Neural cell (in vitro differentiated cells): ENCODE results near the gene TRAF2. TPM values are rescaled to one million over a fixed set of nuclear protein-coding genes. Genes with fewer than 3 reads are reported as not detected.

ENCODE experiments used
- H2AFZ ChIP-seq: fragments of 200-600, 300-800 bp; sonication (generic), shearing (Covaris generic); 2 replicates; pipeline ENCODE4 v1.6.0; 2014; ENCODE audit warnings: low read depth, mild to moderate bottlenecking, antibody characterized with exemption, low read length, moderate library complexity
- H3F3A ChIP-seq: fragments of 200-600 bp; shearing (Covaris generic); 2 replicates; pipeline ENCODE4 v1.6.1; 2016; ENCODE audit warnings: mild to moderate bottlenecking, moderate library complexity, mixed read lengths, antibody characterized with exemption, low read length; ENCODE audit not compliant: insufficient read depth, poor library complexity, severe bottlenecking
- H3K27ac ChIP-seq: fragments of 200-600, 300-800 bp; sonication (generic), shearing (Covaris generic); 2 replicates; pipeline ENCODE4 v1.5.1; 2014; ENCODE audit warnings: mild to moderate bottlenecking, low read length, moderate library complexity
- H3K27me3 ChIP-seq: fragments of 300-800, 200-600 bp; sonication (generic), shearing (Covaris generic); 2 replicates; pipeline ENCODE4 v1.6.0; 2014; ENCODE audit warnings: mild to moderate bottlenecking, low read depth, low read length, moderate library complexity; ENCODE audit not compliant: insufficient read depth
- H3K36me3 ChIP-seq: fragments of 300-800, 200-600 bp; sonication (generic), shearing (Covaris generic); 2 replicates; pipeline ENCODE4 v1.5.1; 2014; ENCODE audit warnings: mild to moderate bottlenecking, antibody characterized with exemption, low read length, moderate library complexity; ENCODE audit not compliant: insufficient read depth
- H3K4me2 ChIP-seq: fragments of 300-800, 200-600 bp; sonication (generic), shearing (Covaris generic); 2 replicates; pipeline ENCODE4 v1.6.0; 2014; ENCODE audit warnings: mild to moderate bottlenecking, low read length
- H3K4me3 ChIP-seq: fragments of 300-800, 200-600 bp; sonication (generic), shearing (Covaris generic); 2 replicates; pipeline ENCODE4 v1.5.1; 2014; ENCODE audit warnings: mild to moderate bottlenecking, low read length, moderate library complexity
- H3K79me2 ChIP-seq: fragments of 200-600 bp; shearing (Covaris generic); replicated peaks from 2 replicates; pipeline ENCODE4 v1.6.0; 2014; ENCODE audit warnings: mild to moderate bottlenecking, low read length, moderate library complexity; ENCODE audit not compliant: insufficient read depth
- H3K9ac ChIP-seq: fragments of 300-800, 200-600 bp; sonication (generic), shearing (Covaris generic); 2 replicates; pipeline ENCODE4 v1.6.1; 2016; ENCODE audit warnings: mild to moderate bottlenecking, low read length, mixed read lengths
- H3K9me2 ChIP-seq: fragments of 200-600 bp; shearing (Covaris generic); 2 replicates; pipeline ENCODE4 v1.6.1; 2016; ENCODE audit warnings: mild to moderate bottlenecking, low read length, mixed read lengths; ENCODE audit not compliant: insufficient read depth
- H3K9me3 ChIP-seq: fragments of 200-600, 300-800 bp; sonication (generic), shearing (Covaris generic); 2 replicates; pipeline ENCODE4 v1.6.1; 2016; ENCODE audit warnings: mild to moderate bottlenecking, mixed run types, low read length, moderate library complexity, mixed read lengths
- H4K20me1 ChIP-seq: fragments of 200-600 bp; shearing (Covaris generic); 2 replicates; pipeline ENCODE4 v1.6.1; 2016; ENCODE audit warnings: mild to moderate bottlenecking, mixed run types; ENCODE audit not compliant: insufficient read depth
- EP300 ChIP-seq: fragments of 450-650 bp; conservative IDR thresholded peaks from 2 replicates; pipeline ENCODE4 v1.6.1; 2014; ENCODE audit warnings: antibody characterized with exemption, mild to moderate bottlenecking, moderate library complexity; ENCODE audit not compliant: poor library complexity, severe bottlenecking
- EZH2 ChIP-seq: fragments of 200-600, 300-800 bp; shearing (Covaris generic), sonication (generic); IDR thresholded peaks from 2 replicates; pipeline ENCODE4 v1.6.1; 2014; ENCODE audit warnings: antibody characterized with exemption, low read length, borderline replicate concordance, mild to moderate bottlenecking; ENCODE audit not compliant: insufficient read depth, poor library complexity, severe bottlenecking
- MXI1 ChIP-seq: fragments of 450-650 bp; conservative IDR thresholded peaks from 2 replicates; pipeline ENCODE4 v1.6.1; 2014; ENCODE audit warnings: antibody characterized with exemption, mild to moderate bottlenecking; ENCODE audit not compliant: poor library complexity, severe bottlenecking
- POLR2AphosphoS5 ChIP-seq: IDR thresholded peaks from 2 replicates; pipeline ENCODE4 v1.6.1; 2012
- RAD21 ChIP-seq: fragments of 450-650 bp; conservative IDR thresholded peaks from 2 replicates; pipeline ENCODE4 v1.6.1; 2014; ENCODE audit warnings: antibody characterized with exemption, mild to moderate bottlenecking, moderate library complexity
- SMC3 ChIP-seq: fragments of 450-650 bp; conservative IDR thresholded peaks from 2 replicates; pipeline ENCODE4 v1.6.1; 2014; ENCODE audit warnings: antibody characterized with exemption, mild to moderate bottlenecking, moderate library complexity; ENCODE audit not compliant: poor library complexity
- TAF1 ChIP-seq: IDR thresholded peaks from 2 replicates; pipeline ENCODE4 v1.6.1; 2012; ENCODE audit warnings: low read depth
- polyA plus RNA-seq: library from polyadenylated mRNA; depleted of rRNA; stranded (reverse); fragments of >200 nt; gene quantifications from 2 replicates; pipeline ENCODE4 v1.2.3, GENCODE V29; 2014
- TF ChIP-seq, protein P1 (sequence below): fragments of 450-650 bp; IDR thresholded peaks from 2 replicates; pipeline ENCODE4 v1.5.1; 2014; ENCODE audit warnings: antibody characterized with exemption, mild to moderate bottlenecking, moderate library complexity; ENCODE audit not compliant: poor library complexity, severe bottlenecking
- TF ChIP-seq, protein P2 (sequence below): IDR thresholded peaks from 2 replicates; pipeline ENCODE4 v1.6.1; 2012; ENCODE audit warnings: borderline replicate concordance

TRAF2 gene
- polyA plus RNA-seq, 1 donor from 2014 or later: 14.6 TPM

DNA sequence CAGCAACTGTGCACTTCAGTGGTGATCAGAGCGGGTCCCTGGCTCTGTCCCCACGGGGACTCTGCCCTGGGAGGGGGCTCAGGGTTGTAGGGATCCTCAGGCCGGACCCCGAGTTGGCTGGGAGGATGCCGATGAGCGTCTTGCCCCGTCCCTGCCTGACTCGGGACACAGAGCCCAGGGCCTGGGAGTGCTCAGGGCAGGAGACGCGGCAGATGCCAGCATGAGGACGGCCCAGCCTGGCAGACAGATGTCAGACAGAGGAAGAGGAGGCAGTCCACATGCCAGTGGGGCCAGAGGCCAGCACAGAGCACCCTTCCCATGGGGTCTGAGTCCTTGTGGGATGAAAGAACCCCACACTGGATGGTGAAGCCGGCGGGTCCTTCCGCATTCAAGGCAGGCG lies 77.0 kb downstream of the TRAF2 start:
- TF ChIP-seq SMC3 (no peak), EP300 (no peak), TAF1 (no peak), EZH2 (no peak)
- TF ChIP-seq, protein P1, sequence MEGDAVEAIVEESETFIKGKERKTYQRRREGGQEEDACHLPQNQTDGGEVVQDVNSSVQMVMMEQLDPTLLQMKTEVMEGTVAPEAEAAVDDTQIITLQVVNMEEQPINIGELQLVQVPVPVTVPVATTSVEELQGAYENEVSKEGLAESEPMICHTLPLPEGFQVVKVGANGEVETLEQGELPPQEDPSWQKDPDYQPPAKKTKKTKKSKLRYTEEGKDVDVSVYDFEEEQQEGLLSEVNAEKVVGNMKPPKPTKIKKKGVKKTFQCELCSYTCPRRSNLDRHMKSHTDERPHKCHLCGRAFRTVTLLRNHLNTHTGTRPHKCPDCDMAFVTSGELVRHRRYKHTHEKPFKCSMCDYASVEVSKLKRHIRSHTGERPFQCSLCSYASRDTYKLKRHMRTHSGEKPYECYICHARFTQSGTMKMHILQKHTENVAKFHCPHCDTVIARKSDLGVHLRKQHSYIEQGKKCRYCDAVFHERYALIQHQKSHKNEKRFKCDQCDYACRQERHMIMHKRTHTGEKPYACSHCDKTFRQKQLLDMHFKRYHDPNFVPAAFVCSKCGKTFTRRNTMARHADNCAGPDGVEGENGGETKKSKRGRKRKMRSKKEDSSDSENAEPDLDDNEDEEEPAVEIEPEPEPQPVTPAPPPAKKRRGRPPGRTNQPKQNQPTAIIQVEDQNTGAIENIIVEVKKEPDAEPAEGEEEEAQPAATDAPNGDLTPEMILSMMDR: no peak
- Histone ChIP-seq H3K4me3 (no peak overlapping the region), H3K9me2 (no peaks in the 10 kb centered on the region), H3K9me3 (no peaks in the 10 kb centered on the region), H3K79me2 (no peaks in the 10 kb centered on the region), H3F3A (no peaks in the 10 kb centered on the region), H3K36me3 (no peaks in the 10 kb centered on the region), H3K9ac (no peak overlapping the region), H3K27ac (no peak overlapping the region), H3K27me3 (no peaks in the 10 kb centered on the region), H2AFZ (no peak overlapping the region), H4K20me1 (no peaks in the 10 kb centered on the region), H3K4me2 (no peak overlapping the region)

DNA sequence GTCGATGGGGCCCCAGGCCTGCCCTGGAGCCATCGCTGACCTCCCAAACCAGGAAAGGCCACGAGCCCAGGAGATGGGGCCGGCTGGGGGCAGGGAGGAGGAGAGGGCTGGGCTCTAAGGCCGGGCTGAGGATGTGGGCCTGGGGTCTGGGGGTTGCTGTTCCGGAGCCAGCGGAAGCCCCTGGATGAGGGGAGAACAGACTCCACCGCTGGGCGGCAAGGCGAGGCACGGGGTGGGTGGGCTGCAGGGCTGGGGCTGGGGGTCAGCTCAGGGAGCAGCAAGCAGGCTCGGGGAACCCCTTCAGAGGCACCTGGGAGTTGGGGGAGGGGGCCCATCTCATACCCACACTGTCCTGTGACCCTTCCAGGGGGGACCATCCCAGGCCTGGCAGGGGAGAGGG lies 77.4 kb downstream of the TRAF2 start:
- Histone ChIP-seq H3K36me3 (no peaks in the 10 kb centered on the region), H4K20me1 (no peaks in the 10 kb centered on the region), H3F3A (no peaks in the 10 kb centered on the region), H3K4me3 (no peak overlapping the region), H3K79me2 (no peaks in the 10 kb centered on the region), H3K27ac (no peak overlapping the region), H3K9ac (no peak overlapping the region), H3K9me2 (no peaks in the 10 kb centered on the region), H2AFZ (no peak overlapping the region), H3K4me2 (no peak overlapping the region), H3K9me3 (no peaks in the 10 kb centered on the region), H3K27me3 (no peaks in the 10 kb centered on the region)
- TF ChIP-seq MXI1: no peak
- TF ChIP-seq TAF1: no peak
- TF ChIP-seq, protein P1: no peak
- no peak for TF ChIP-seq SMC3
- TF ChIP-seq EP300: no peak
- TF ChIP-seq EZH2: no peak
- TF ChIP-seq POLR2AphosphoS5: no peak
- TF ChIP-seq, protein P2, sequence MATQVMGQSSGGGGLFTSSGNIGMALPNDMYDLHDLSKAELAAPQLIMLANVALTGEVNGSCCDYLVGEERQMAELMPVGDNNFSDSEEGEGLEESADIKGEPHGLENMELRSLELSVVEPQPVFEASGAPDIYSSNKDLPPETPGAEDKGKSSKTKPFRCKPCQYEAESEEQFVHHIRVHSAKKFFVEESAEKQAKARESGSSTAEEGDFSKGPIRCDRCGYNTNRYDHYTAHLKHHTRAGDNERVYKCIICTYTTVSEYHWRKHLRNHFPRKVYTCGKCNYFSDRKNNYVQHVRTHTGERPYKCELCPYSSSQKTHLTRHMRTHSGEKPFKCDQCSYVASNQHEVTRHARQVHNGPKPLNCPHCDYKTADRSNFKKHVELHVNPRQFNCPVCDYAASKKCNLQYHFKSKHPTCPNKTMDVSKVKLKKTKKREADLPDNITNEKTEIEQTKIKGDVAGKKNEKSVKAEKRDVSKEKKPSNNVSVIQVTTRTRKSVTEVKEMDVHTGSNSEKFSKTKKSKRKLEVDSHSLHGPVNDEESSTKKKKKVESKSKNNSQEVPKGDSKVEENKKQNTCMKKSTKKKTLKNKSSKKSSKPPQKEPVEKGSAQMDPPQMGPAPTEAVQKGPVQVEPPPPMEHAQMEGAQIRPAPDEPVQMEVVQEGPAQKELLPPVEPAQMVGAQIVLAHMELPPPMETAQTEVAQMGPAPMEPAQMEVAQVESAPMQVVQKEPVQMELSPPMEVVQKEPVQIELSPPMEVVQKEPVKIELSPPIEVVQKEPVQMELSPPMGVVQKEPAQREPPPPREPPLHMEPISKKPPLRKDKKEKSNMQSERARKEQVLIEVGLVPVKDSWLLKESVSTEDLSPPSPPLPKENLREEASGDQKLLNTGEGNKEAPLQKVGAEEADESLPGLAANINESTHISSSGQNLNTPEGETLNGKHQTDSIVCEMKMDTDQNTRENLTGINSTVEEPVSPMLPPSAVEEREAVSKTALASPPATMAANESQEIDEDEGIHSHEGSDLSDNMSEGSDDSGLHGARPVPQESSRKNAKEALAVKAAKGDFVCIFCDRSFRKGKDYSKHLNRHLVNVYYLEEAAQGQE: no peak
- no peak for TF ChIP-seq RAD21
